Ovary (tissue), 9 donors: Measurements from ENCODE around the gene EML1. TPM values are rescaled to one million over a fixed set of nuclear protein-coding genes. Genes with fewer than 3 reads are reported as not detected.

Experiments
- DNase-seq, 5 donors: peaks; one replicate each; pipeline ENCODE4 v3.0.0-alpha.2; 2019 to 2020
- H3K27ac ChIP-seq, 2 donors: fragments of 200-600 bp; one replicate each; pipeline versions ENCODE4 v1.5.1 to v1.8.0; 2019 to 2022
- H3K27me3 ChIP-seq: fragments of 200-600 bp; one replicate; pipeline ENCODE4 v1.8.0; 2022
- H3K36me3 ChIP-seq: fragments of 200-600 bp; sonication (generic); one replicate; pipeline ENCODE4 v1.5.1; 2019
- H3K4me1 ChIP-seq: one replicate; pipeline ENCODE4 v1.8.1; 2013; ENCODE audit warnings: mild to moderate bottlenecking, moderate library complexity; ENCODE audit not compliant: insufficient read depth
- H3K4me3 ChIP-seq: fragments of 200-600 bp; sonication (generic); one replicate; pipeline ENCODE4 v1.5.1; 2017
- H3K9me3 ChIP-seq, 2 donors: fragments of 200-600 bp in 1 of 2; sonication (generic) in 1 of 2; one replicate each; pipeline versions ENCODE4 v1.5.1 to v1.8.1; 2013 to 2019; ENCODE audit warnings: mild to moderate bottlenecking in 1 of 2, moderate library complexity in 1 of 2
- CTCF ChIP-seq, 3 donors: fragments of 450-650 bp in 2 of 3; fragments of 200-600 bp in 1 of 3; IDR thresholded peaks; one replicate each; pipeline versions ENCODE4 v1.5.1 to v1.8.0; 2016 to 2022; ENCODE audit warnings: antibody characterized with exemption in 3 of 3, mild to moderate bottlenecking in 1 of 3
- EP300 ChIP-seq: sonication (generic); formaldehyde crosslinking; IDR thresholded peaks from one replicate; pipeline ENCODE4 v1.6.1; 2017; ENCODE audit warnings: antibody characterized with exemption
- POLR2A ChIP-seq: fragments of 450-650 bp; IDR thresholded peaks from one replicate; pipeline ENCODE4 v1.6.1; 2017; ENCODE audit warnings: antibody characterized with exemption, mild to moderate bottlenecking, moderate library complexity
- WGBS, 3 donors: extraction: QIAGEN DNeasy Blood & Tissue Kit in 1 of 3; methylation state at CpG; one replicate each; pipeline versions ENCODE4 v1.1.5 to v1.1.7; 2013 to 2017; 5-methylcytosine and 5-hydroxymethylcytosine counted together
- intact Hi-C, 4 donors: fragments of 100-400 bp; cut with DNase I; formaldehyde crosslinking; loops; one replicate each; pipeline versions ENCODE4 v1.11.0 to v1.15.1; 2022 to 2023
- polyA plus RNA-seq, 2 donors: library from polyadenylated mRNA; stranded (reverse); fragments of 200-250 nt in 1 of 2; fragments of 350-450 nt in 1 of 2; fragmentation: Illumina TruSeq in 1 of 2; extraction: RNeasy Lipid Tissue Mini Kit (QIAGEN cat#74804) in 1 of 2; gene quantifications; one replicate each; pipeline ENCODE4 v1.2.3, GENCODE V29; 2013 to 2014
- total RNA-seq, 7 donors: library from RNA; depleted of rRNA in 2 of 7; stranded (reverse); fragments of >200 nt in 2 of 7; fragmentation: NEBNext Ultra II Directional in 3 of 7; extraction: Animal tissue kit (Norgen Biotek cat#: 25700) in 3 of 7; gene quantifications; one replicate each; pipeline versions ENCODE4 v1.1.0 to v1.2.4, GENCODE V29; 2016 to 2023
- donor health status: DM: no; HTN: no; CAD: no; lungs with moderate emphysema.
- donor health status: DM: no; HTN: no; CAD: no.
- donor health status: Bipolar disorder and iron deficiency.
- donor health status: DM: yes; HTN: yes; CAD: no.
- donor health status: DM: no; HTN: no; CAD: no.
- donor health status: DM: yes; HTN: yes; CAD: no.

The EML1 gene
- total and polyA plus RNA-seq, 9 donors = 4.4 to 22.3 (median 9.8) TPM

DNA sequence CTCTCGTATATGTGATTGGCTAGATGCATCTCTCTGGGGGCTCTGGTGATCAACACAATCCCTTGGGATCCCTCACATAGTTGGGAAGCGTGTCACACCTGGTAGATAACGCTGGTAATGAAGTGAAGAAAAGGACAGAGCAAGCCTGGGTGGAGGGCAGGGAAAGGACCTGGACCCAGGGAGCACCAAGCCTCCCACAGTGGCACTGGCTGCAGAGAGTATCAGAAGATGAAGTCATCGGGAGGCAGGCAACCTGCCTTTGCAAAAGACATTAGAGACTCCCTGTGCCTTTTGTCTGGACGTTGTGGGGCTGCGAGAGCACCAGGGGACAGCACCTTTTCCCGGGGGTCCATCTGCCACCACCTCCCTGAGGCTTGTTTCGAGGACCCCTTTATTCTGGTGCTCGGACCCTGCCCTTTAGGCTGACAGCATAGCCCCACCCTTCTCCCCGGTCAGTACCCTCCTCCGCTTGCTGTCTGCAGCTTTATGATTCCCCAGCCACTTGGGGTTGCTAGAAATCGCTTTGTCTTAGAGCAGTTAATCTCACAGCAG, 116.4 kb downstream of the EML1 start:
- H3K4me3 ChIP-seq = no peak overlapping the region
- H3K9me3 ChIP-seq = no peaks in the 10 kb centered on the region
- no peaks in the 10 kb centered on the region for H3K4me1 ChIP-seq
- intact Hi-C loops = no loop called here
- TF ChIP-seq EP300 (no peak), CTCF (IDR thresholded peaks at IDR 0.05) (no peak)
- H3K36me3 ChIP-seq = no peaks in the 10 kb centered on the region
- WGBS, 3 donors = 87 to 91% (median 88%) methylated on average over 12 of the region's 12 CpGs
- DNase-seq = no peak
- H3K27me3 ChIP-seq = no peaks in the 10 kb centered on the region
- no peak overlapping the region for H3K27ac ChIP-seq

GRCh38 chr14:99910337-99911309, 117.4 kb downstream of the EML1 start:
- 87 to 90% (median 88%) methylated on average over 11 of the region's 11 CpGs for WGBS, 3 donors
- intact Hi-C loops = no loop called here

DNA sequence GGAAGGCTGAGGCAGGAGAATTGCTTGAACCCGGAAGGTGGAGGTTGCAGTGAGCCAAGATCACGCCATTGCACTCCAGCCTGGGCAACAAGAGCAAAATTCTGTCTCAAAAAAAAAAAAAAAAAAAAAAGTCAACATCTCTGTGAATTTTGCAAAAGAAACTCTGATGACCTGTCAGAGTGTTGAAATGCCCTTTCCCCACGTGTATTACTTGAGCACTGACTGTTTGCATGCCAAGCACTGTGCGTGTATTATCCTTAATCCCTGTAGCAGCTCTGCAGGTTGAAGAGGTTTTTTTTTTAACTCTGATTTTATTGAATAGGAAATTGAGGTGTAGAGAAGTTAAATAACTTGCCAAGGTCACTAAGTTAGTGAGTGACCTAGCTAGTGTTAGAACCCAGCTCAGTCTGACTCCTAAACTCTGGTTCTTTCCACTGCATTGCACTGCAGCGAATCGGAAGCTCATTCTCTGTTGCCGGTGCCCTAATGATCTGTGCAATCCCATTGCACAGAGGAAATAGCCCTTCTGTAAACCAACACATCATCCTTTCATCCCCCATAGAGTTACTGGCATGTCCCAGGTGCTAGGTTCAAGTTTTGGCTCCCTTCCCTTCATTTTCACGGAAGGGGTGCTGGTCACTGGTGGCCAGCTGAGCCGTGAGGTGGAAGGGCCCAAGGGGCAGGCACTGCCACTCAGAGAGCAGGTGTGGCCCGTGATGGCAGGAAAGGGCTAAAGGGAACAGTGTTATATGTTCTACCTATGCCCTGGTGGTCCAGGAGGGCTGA, 122.3 kb downstream of the EML1 start:
- H3K4me1 ChIP-seq = no peaks in the 10 kb centered on the region
- intact Hi-C loops = no loop called here
- 88 to 91% (median 88%) methylated on average over 10 of the region's 10 CpGs for WGBS, 3 donors
- H3K4me3 ChIP-seq = no peak overlapping the region
- no peaks in the 10 kb centered on the region for H3K36me3 ChIP-seq
- no peaks in the 10 kb centered on the region for H3K9me3 ChIP-seq
- H3K27ac ChIP-seq = no peak overlapping the region
- TF ChIP-seq CTCF (IDR thresholded peaks at IDR 0.05) (no peak), EP300 (no peak), POLR2A (no peak)
- no peaks in the 10 kb centered on the region for H3K27me3 ChIP-seq
- DNase-seq = no peak

More at GRCh38 chr14:99910337-99911309, 117.4 kb downstream of the EML1 start:
- Histone ChIP-seq H3K4me3 (no peak overlapping the region), H3K27me3 (no peaks in the 10 kb centered on the region), H3K9me3 (no peaks in the 10 kb centered on the region), H3K4me1 (no peaks in the 10 kb centered on the region), H3K27ac (no peak overlapping the region), H3K36me3 (no peaks in the 10 kb centered on the region)
- TF ChIP-seq EP300 = no peak
- no peak for TF ChIP-seq POLR2A
- no peak for TF ChIP-seq CTCF (IDR thresholded peaks at IDR 0.05)
- DNase-seq = no peak

- H3K27me3 ChIP-seq = no peaks in the 10 kb centered on the region
- no peak overlapping the region for H3K4me3 ChIP-seq
- 84 to 86% (median 86%) methylated on average over 2 of the region's 2 CpGs for WGBS, 3 donors
- H3K36me3 ChIP-seq = no peaks in the 10 kb centered on the region
- no peak for DNase-seq
- no peak overlapping the region for H3K27ac ChIP-seq
- H3K9me3 ChIP-seq = no peaks in the 10 kb centered on the region
- intact Hi-C loops = no loop called here
- no peak for TF ChIP-seq EP300
- TF ChIP-seq CTCF (IDR thresholded peaks at IDR 0.05) = no peak
- TF ChIP-seq POLR2A = no peak
- H3K4me1 ChIP-seq = no peaks in the 10 kb centered on the region
Observed at GRCh38 chr14:99916091-99916383, 122.8 kb downstream of the EML1 start.
